Liver (tissue), 9 donors: ENCODE measurements around the gene ENKD1. TPM values are rescaled to one million over a fixed set of nuclear protein-coding genes. Genes with fewer than 3 reads are reported as not detected.

Experiments used
- DNase-seq: peaks from one replicate; pipeline ENCODE4 v3.0.0-alpha.2; 2017; ENCODE audit warnings: low spot score
- H3K27ac ChIP-seq, 2 donors: one replicate each; pipeline ENCODE4 v1.7.0; 2013; ENCODE audit warnings: inconsistent platforms in 2 of 2, low read length in 2 of 2, control low read depth in 1 of 2, low read depth in 1 of 2, mild to moderate bottlenecking in 1 of 2
- H3K27me3 ChIP-seq, 4 donors: one replicate each; pipeline versions ENCODE4 v1.6.1 to v1.7.0; 2013; ENCODE audit warnings: low read length in 3 of 4, inconsistent platforms in 1 of 4, mild to moderate bottlenecking in 1 of 4, moderate library complexity in 1 of 4; ENCODE audit not compliant: control insufficient read depth in 4 of 4, insufficient read depth in 4 of 4
- H3K36me3 ChIP-seq, 4 donors: one replicate each; pipeline versions ENCODE4 v1.6.1 to v1.7.0; 2013; ENCODE audit warnings: low read length in 3 of 4, mild to moderate bottlenecking in 3 of 4, low read depth in 1 of 4, moderate library complexity in 1 of 4; ENCODE audit not compliant: control insufficient read depth in 4 of 4, insufficient read depth in 3 of 4
- H3K4me1 ChIP-seq, 4 donors: one replicate each; pipeline versions ENCODE4 v1.6.1 to v1.7.0; 2013; ENCODE audit warnings: low read length in 3 of 4, mild to moderate bottlenecking in 3 of 4, moderate library complexity in 1 of 4; ENCODE audit not compliant: control insufficient read depth in 4 of 4, insufficient read depth in 4 of 4
- H3K4me3 ChIP-seq, 3 donors: one replicate each; pipeline versions ENCODE4 v1.6.1 to v1.7.0; 2013; ENCODE audit warnings: low read length in 3 of 3, control low read depth in 1 of 3, low read depth in 1 of 3, mild to moderate bottlenecking in 1 of 3
- H3K9ac ChIP-seq, 2 donors: one replicate each; pipeline ENCODE4 v1.7.0; 2013; ENCODE audit warnings: low read length in 2 of 2, mild to moderate bottlenecking in 2 of 2, moderate library complexity in 2 of 2, control low read depth in 1 of 2, low read depth in 1 of 2
- H3K9me3 ChIP-seq, 4 donors: one replicate each; pipeline versions ENCODE4 v1.6.1 to v1.7.0; 2013; ENCODE audit warnings: low read length in 3 of 4; ENCODE audit not compliant: control insufficient read depth in 4 of 4
- CTCF ChIP-seq: fragments of 150-350 bp; IDR thresholded peaks from 2 replicates; pipeline ENCODE4 v1.5.1; 2017; ENCODE audit warnings: improper control_type of control experiment, low read depth, low read length; ENCODE audit not compliant: missing input control
- EGR1 ChIP-seq, 2 donors: IDR thresholded peaks; 2 replicates each; pipeline ENCODE4 v1.6.1; 2016 to 2018; ENCODE audit warnings: antibody characterized with exemption in 2 of 2, low read depth in 2 of 2
- FOXA1 ChIP-seq: IDR thresholded peaks from 2 replicates; pipeline ENCODE4 v1.6.1; 2016; ENCODE audit warnings: antibody characterized with exemption
- NR2F2 ChIP-seq: IDR thresholded peaks from 2 replicates; pipeline ENCODE4 v1.6.1; 2016; ENCODE audit warnings: antibody characterized with exemption
- REST ChIP-seq: IDR thresholded peaks from 2 replicates; pipeline ENCODE4 v1.6.1; 2016; ENCODE audit warnings: antibody characterized with exemption, mild to moderate bottlenecking
- RXRA ChIP-seq, 2 donors: IDR thresholded peaks; 2 replicates each; pipeline ENCODE4 v1.6.1; 2017 to 2018; ENCODE audit warnings: antibody characterized with exemption in 2 of 2, mild to moderate bottlenecking in 1 of 2
- WGBS: extraction: QIAGEN DNeasy Blood & Tissue Kit; methylation state at CpG from one replicate; pipeline ENCODE4 v1.1.7; 2013; 5-methylcytosine and 5-hydroxymethylcytosine counted together
- polyA plus RNA-seq, 2 donors: library from polyadenylated mRNA; stranded (reverse) in 1 of 2; unstranded in 1 of 2; fragments of 200-250 nt in 1 of 2; fragments of >200 nt in 1 of 2; fragmentation: Nextera tagmentation in 1 of 2; extraction: Ambion mirVana in 1 of 2; gene quantifications; one replicate each; pipeline versions ENCODE4 v1.2.1 to v1.2.3, GENCODE V29; 2013 to 2015
- total RNA-seq, 2 donors: library from RNA; depleted of rRNA; stranded (reverse); fragments of >200 nt; gene quantifications; one replicate each; pipeline ENCODE4 v1.2.3, GENCODE V29; 2014
- donor health status: healthy.
- donor health status: healthy.
- donor health status: healthy.
- donor health status: healthy.
- donor health status: healthy.

Gene ENKD1
- total and polyA plus RNA-seq, 4 donors, result 2.6 to 7.8 (median 4.7) TPM

- Histone ChIP-seq H3K36me3 (peaks cover 0 to 1% (median 0%) of the 10 kb centered on the region in 4 donors), H3K27ac (no peak overlapping the region), H3K4me1 (peaks cover 9 to 20% (median 14%) of the 10 kb centered on the region in 4 donors), H3K4me3 (no peak overlapping the region), H3K9ac (no peak overlapping the region), H3K9me3 (no peaks in the 10 kb centered on the region), H3K27me3 (no peaks in the 10 kb centered on the region)
- no peak for TF ChIP-seq NR2F2
- DNase-seq, result no peak
- 50% methylated on average over 30 of the region's 30 CpGs for WGBS
Observed at GRCh38 chr16:67654403-67654911, 12.1 kb downstream of the ENKD1 start.

DNA sequence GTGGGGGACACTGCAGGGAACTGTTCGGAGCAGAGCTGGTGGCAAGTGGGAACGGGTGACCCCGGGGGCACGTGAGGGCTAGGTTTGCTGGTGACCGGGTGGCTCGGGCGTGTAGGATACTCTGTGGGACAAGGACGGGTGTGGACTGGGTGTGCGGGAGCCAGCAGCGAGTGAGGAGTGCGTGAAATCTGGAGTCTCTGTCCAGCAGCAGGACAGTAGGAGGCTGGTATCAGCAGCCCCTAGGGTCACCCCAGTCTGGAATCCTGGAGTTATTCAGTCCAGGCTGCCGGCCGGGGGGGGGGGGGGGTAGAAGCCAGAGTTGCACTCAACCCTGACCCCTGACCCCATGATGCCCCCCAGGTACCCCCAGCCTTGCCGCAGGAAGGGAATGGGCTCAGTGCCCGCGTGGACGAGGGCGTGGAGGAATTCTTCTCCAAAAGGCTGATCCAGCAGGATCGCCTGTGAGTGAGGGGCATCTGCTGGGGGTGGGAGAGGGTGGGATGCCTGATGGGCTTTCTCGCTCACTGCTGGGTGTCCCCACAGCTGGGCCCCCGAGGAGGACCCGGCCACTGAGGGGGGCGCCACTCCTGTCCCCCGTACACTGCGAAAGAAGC, 12.7 kb downstream of the ENKD1 start:
- Histone ChIP-seq H3K27me3 (no peaks in the 10 kb centered on the region), H3K27ac (no peak overlapping the region), H3K4me1 (peaks cover 3 to 18% (median 11%) of the 10 kb centered on the region in 4 donors), H3K9me3 (no peaks in the 10 kb centered on the region), H3K4me3 (peak overlapping the region in 1 of 3 donors; percentile 51), H3K9ac (no peak overlapping the region), H3K36me3 (peaks cover 0 to 1% (median 0%) of the 10 kb centered on the region in 4 donors)
- WGBS, result 34% methylated on average over 25 of the region's 25 CpGs
- DNase-seq, result no peak
- TF ChIP-seq RXRA (IDR thresholded peaks at IDR 0.05), result no peak

GRCh38 chr16:67653128-67653788, 13.3 kb downstream of the ENKD1 start:
- WGBS, result 16% methylated on average over 68 of the region's 68 CpGs
- Histone ChIP-seq H3K4me3 (peak overlapping the region in 1 of 3 donors; percentile 51), H3K27ac (no peak overlapping the region), H3K36me3 (peaks cover 0 to 1% (median 0%) of the 10 kb centered on the region in 4 donors), H3K9me3 (no peaks in the 10 kb centered on the region), H3K9ac (no peak overlapping the region), H3K27me3 (no peaks in the 10 kb centered on the region), H3K4me1 (peaks cover 3 to 17% (median 10%) of the 10 kb centered on the region in 4 donors)
- peak; percentile 16 for TF ChIP-seq CTCF
- TF ChIP-seq EGR1 (IDR thresholded peaks at IDR 0.05; ENCODE audit: low read depth in 2 of 2), result no peak
- DNase-seq, result no peak

DNA sequence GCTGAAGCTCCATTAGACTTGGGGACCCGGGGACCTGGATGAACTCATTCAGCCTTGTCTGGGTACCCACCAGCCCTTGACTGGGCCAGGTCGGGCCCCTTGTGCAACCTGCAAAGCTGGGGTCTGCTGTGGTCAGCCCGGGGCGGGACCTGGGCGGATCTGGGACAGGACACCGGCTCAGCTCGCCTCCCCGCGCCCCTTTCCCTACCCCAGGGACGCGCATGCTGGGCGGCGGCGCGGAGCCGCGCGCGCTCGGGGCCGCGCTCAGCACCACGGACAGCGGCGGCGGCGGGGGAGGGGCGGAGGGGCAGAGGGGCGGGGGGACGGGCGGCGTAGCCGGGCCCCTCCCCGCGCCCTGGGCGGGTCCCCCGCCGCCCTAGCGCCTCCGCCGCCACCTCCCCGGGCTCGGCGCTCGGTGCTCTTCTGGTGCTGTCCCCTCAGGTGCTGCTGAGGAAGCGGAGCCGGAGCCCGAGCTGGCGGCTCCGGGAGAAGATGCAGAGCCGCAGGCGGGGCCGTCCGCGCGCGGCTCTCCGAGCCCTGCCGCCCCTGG, 13.9 kb downstream of the ENKD1 start:
- Histone ChIP-seq H3K27me3 (no peaks in the 10 kb centered on the region), H3K9ac (no peak overlapping the region), H3K4me1 (peaks cover 3 to 20% (median 10%) of the 10 kb centered on the region in 4 donors), H3K36me3 (peaks cover 0 to 1% (median 0%) of the 10 kb centered on the region in 4 donors), H3K9me3 (no peaks in the 10 kb centered on the region), H3K27ac (no peak overlapping the region), H3K4me3 (peak overlapping the region in 1 of 3 donors; percentile 51)
- no peak for DNase-seq
- no peak for TF ChIP-seq FOXA1
- TF ChIP-seq NR2F2, result no peak
- TF ChIP-seq REST, result peak; percentile 81
- 17% methylated on average over 59 of the region's 59 CpGs for WGBS
